22Rv1 (cell line): Measurements from ENCODE around the gene COL4A6.

Experiments used
- CTCF ChIP-seq: fragments of 450-650 bp; IDR thresholded peaks from 2 replicates; pipeline ENCODE4 v1.5.1; 2017; ENCODE audit warnings: mild to moderate bottlenecking
- ZFX ChIP-seq: fragments of 450-650 bp; IDR thresholded peaks from 2 replicates; pipeline ENCODE4 v1.6.1; 2017; ENCODE audit warnings: antibody characterized with exemption, borderline replicate concordance

- TF ChIP-seq CTCF, result no peak
- no peak for TF ChIP-seq ZFX
These were observed 191.8 kb downstream of the COL4A6 start for GRCh38 chrX:108246304-108246954.
